ENCODE measurements around the gene PGAM1. TPM values are rescaled to one million over a fixed set of nuclear protein-coding genes. Genes with fewer than 3 reads are reported as not detected.

Gene PGAM1
- total and polyA plus RNA-seq, 9 of the 15 experiments (the other 6 are each of a cell fraction or from before 2014, with no cell fraction given), result 40.3 to 559 (median 269) TPM

DNA sequence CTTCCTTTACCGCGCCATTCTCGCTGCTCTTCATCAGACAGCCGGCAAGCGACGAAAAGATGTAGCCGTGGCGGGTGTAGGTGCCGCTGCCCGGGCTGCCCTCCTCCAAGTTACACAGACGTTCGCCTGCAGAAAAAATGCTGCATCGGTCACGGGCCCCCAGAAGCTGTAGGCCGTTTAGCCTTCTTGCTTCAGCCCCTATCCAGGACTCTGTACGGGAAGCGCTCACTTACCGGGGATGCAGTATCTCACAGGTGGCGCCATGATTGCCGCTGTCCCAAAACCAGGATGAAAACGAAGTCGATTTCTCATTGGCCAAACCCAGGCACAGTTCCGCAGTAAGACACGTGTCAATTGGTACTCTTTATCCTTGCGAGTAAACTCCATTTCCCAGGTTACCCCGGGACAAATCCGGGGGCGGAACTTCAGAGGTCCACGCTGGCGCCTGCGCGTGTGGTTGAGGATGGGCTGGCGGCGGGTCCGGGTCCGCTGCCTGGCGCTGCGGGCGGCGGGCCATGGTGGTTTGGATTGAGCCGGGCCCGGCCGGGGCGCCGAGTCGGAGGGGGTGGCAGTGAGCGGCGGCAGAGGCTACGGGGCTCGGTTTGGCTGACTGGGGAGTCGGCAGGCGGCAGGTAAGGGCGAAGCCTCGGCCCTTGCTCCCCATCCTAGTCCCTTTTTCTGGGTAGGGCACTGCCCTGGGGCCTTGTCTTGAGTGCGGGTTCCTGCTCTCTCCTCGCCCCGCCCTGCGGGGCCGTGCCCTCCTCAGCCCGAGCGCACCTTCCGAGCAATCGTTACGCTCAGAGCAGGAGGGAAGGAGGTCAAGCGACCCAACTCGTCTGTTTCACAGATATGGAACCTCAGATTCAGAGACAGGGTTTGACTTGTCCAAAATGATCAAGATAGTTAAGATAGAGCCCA lies 20.0 kb downstream of the PGAM1 start, which contains the start of the genes EXOSC1 and ZDHHC16 (continued):
- TF ChIP-seq, protein P1, sequence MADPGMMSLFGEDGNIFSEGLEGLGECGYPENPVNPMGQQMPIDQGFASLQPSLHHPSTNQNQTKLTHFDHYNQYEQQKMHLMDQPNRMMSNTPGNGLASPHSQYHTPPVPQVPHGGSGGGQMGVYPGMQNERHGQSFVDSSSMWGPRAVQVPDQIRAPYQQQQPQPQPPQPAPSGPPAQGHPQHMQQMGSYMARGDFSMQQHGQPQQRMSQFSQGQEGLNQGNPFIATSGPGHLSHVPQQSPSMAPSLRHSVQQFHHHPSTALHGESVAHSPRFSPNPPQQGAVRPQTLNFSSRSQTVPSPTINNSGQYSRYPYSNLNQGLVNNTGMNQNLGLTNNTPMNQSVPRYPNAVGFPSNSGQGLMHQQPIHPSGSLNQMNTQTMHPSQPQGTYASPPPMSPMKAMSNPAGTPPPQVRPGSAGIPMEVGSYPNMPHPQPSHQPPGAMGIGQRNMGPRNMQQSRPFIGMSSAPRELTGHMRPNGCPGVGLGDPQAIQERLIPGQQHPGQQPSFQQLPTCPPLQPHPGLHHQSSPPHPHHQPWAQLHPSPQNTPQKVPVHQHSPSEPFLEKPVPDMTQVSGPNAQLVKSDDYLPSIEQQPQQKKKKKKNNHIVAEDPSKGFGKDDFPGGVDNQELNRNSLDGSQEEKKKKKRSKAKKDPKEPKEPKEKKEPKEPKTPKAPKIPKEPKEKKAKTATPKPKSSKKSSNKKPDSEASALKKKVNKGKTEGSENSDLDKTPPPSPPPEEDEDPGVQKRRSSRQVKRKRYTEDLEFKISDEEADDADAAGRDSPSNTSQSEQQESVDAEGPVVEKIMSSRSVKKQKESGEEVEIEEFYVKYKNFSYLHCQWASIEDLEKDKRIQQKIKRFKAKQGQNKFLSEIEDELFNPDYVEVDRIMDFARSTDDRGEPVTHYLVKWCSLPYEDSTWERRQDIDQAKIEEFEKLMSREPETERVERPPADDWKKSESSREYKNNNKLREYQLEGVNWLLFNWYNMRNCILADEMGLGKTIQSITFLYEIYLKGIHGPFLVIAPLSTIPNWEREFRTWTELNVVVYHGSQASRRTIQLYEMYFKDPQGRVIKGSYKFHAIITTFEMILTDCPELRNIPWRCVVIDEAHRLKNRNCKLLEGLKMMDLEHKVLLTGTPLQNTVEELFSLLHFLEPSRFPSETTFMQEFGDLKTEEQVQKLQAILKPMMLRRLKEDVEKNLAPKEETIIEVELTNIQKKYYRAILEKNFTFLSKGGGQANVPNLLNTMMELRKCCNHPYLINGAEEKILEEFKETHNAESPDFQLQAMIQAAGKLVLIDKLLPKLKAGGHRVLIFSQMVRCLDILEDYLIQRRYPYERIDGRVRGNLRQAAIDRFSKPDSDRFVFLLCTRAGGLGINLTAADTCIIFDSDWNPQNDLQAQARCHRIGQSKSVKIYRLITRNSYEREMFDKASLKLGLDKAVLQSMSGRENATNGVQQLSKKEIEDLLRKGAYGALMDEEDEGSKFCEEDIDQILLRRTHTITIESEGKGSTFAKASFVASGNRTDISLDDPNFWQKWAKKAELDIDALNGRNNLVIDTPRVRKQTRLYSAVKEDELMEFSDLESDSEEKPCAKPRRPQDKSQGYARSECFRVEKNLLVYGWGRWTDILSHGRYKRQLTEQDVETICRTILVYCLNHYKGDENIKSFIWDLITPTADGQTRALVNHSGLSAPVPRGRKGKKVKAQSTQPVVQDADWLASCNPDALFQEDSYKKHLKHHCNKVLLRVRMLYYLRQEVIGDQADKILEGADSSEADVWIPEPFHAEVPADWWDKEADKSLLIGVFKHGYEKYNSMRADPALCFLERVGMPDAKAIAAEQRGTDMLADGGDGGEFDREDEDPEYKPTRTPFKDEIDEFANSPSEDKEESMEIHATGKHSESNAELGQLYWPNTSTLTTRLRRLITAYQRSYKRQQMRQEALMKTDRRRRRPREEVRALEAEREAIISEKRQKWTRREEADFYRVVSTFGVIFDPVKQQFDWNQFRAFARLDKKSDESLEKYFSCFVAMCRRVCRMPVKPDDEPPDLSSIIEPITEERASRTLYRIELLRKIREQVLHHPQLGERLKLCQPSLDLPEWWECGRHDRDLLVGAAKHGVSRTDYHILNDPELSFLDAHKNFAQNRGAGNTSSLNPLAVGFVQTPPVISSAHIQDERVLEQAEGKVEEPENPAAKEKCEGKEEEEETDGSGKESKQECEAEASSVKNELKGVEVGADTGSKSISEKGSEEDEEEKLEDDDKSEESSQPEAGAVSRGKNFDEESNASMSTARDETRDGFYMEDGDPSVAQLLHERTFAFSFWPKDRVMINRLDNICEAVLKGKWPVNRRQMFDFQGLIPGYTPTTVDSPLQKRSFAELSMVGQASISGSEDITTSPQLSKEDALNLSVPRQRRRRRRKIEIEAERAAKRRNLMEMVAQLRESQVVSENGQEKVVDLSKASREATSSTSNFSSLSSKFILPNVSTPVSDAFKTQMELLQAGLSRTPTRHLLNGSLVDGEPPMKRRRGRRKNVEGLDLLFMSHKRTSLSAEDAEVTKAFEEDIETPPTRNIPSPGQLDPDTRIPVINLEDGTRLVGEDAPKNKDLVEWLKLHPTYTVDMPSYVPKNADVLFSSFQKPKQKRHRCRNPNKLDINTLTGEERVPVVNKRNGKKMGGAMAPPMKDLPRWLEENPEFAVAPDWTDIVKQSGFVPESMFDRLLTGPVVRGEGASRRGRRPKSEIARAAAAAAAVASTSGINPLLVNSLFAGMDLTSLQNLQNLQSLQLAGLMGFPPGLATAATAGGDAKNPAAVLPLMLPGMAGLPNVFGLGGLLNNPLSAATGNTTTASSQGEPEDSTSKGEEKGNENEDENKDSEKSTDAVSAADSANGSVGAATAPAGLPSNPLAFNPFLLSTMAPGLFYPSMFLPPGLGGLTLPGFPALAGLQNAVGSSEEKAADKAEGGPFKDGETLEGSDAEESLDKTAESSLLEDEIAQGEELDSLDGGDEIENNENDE (IDR thresholded peaks at IDR 0.05; ENCODE audit: low read depth, low read length), result no peak
- TF ChIP-seq CHD2 (IDR thresholded peaks at IDR 0.05; ENCODE audit: low read depth, low read length) (peak; percentile 57), IFI16 (CRISPR knock-in tag; IDR thresholded peaks at IDR 0.05) (no peak), ZNF197 (CRISPR knock-in tag; IDR thresholded peaks at IDR 0.05; ENCODE audit: low read depth) (no peak)
- TF ChIP-seq, protein P2, sequence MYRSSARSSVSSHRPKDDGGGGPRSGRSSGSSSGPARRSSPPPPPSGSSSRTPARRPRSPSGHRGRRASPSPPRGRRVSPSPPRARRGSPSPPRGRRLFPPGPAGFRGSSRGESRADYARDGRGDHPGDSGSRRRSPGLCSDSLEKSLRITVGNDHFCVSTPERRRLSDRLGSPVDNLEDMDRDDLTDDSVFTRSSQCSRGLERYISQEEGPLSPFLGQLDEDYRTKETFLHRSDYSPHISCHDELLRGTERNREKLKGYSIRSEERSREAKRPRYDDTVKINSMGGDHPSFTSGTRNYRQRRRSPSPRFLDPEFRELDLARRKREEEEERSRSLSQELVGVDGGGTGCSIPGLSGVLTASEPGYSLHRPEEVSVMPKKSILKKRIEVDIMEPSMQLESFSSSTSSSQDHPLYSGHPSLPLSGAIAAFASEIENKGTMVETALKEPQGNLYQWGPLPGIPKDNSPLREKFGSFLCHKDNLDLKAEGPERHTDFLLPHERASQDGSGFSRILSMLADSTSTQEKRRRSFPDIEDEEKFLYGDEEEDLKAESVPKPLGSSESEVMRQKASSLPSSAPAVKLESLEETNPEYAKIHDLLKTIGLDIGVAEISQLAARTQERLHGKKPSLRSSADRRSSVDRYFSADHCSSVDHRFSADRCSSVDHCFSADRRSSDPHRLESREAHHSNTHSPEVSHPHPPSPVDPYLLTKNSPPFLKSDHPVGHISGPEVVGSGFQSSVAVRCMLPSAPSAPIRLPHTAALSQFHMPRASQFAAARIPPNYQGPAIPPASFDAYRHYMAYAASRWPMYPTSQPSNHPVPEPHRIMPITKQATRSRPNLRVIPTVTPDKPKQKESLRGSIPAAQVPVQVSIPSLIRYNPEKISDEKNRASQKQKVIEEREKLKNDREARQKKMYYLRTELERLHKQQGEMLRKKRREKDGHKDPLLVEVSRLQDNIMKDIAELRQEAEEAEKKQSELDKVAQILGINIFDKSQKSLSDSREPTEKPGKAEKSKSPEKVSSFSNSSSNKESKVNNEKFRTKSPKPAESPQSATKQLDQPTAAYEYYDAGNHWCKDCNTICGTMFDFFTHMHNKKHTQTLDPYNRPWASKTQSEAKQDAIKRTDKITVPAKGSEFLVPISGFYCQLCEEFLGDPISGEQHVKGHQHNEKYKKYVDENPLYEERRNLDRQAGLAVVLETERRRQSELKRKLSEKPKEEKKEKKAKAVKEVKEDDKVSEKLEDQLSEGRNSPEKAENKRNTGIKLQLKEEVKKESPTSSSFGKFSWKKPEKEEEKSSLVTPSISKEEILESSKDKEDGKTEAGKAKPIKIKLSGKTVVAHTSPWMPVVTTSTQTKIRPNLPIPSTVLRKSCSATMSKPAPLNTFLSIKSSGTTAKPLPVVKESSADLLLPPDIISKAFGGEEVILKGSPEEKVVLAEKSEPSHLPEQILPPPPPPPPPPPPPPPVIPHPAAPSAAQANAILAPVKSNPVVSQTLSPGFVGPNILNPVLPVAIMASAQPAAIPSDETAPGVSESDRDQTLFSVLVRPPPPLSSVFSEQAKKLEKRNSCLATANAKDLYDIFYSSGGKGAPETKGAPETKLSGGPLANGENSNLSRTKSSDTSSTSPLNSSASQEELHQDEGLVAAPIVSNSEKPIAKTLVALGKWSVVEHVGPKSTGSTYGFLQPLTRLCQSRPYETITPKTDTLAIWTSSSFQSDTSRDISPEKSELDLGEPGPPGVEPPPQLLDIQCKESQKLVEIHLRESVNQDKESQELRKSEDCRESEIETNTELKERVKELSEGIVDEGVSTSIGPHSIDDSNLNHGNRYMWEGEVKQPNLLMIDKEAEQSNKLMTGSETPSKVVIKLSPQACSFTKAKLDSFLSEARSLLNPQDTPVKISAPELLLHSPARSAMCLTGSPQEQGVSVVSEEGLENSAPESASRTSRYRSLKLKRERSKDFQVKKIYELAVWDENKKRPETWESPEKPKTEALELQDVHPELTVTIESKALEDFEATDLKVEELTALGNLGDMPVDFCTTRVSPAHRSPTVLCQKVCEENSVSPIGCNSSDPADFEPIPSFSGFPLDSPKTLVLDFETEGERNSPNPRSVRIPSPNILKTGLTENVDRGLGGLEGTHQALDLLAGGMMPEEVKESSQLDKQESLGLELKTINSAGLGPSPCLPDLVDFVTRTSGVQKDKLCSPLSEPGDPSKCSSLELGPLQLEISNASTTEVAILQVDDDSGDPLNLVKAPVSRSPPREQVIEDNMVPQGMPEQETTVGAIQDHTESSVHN (IDR thresholded peaks at IDR 0.05; ENCODE audit: borderline replicate concordance in 1 of 2, low read depth in 1 of 2), result no peak

Data from K562 (cell line).